ENCODE results near the gene NABP2. TPM values are rescaled to one million over a fixed set of nuclear protein-coding genes. Genes with fewer than 3 reads are reported as not detected.

Gene NABP2
- total and polyA plus RNA-seq, 10 of the 15 experiments (the other 5 are each of a cell fraction or from before 2014, with no cell fraction given) = 20.7 to 97.9 (median 60.9) TPM

DNA sequence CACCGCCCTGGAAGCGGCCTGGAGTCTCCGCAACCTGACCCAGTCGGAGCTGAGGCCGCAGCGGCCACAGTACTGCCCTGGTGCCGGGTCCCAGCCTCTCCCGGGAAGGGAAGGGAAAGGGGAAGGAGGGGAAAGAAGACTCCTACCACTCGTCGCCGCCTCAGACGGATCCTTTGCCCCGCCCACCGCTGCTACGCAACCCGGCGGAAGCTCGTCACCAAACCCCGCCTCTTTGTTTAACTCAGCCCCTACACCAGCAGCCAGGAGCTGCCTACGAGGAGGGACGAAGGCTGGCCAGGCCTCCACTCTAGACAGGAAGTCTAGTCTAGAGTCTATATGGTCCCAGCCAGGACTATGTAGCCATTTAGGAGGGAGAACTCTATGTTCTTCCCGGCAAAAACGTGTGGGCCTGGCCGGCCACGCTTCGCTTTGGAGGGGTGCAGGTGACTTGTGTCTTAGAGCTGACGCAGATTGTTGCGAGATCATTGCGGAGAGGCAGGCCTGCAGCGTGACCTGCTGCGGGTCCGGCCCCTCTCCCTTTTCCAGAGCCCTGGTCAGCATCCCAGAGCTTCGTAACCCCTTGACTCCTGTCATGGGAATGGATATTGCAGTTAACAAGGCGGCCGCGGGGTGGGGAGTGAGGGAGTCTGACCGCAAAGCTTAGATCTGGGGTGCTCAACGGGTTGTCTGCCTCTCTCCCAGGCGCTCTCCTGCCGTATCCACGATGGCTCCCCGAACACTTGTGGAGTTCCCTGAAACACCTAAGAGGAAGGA lies 2.2 kb upstream of the NABP2 start, which contains the start of gene RNF41 (continued):
- TF ChIP-seq SUPT20H (IDR thresholded peaks at IDR 0.05; ENCODE audit: borderline replicate concordance, control insufficient read depth, low read depth, low read length) (no peak), DPF2 (IDR thresholded peaks at IDR 0.05) (0 out of 2 replicates have a peak, but pooled peaks have one; percentile 7), RELB (IDR thresholded peaks at IDR 0.05; ENCODE audit: low read depth) (0 out of 2 replicates have a peak, but pooled peaks have one; percentile 10), EZH2 (IDR thresholded peaks at IDR 0.05; ENCODE audit: borderline replicate concordance, control insufficient read depth, low read depth, low read length) (no peak), RAD21 (IDR thresholded peaks at IDR 0.05; ENCODE audit: insufficient read depth, low read depth, low read length) (no peak)

GRCh38 chr12:56222531-56222895 lies 1.6 kb upstream of the NABP2 start:
- Histone ChIP-seq H4K20me1 (ENCODE audit: control insufficient read depth, insufficient read depth) (no peaks in the 10 kb centered on the region), H3K4me3 (peak overlapping the region; percentile 91), H3K4me1 (ENCODE audit: control insufficient read depth, insufficient read depth, low read length) (0 out of 2 replicates have a peak, but pooled peaks cover 3% of the 10 kb centered on the region), H3K36me3 (ENCODE audit: control insufficient read depth in 2 of 2, insufficient read depth in 2 of 2, low read length in 1 of 2) (peaks cover 0 to 2% of the 10 kb centered on the region in 2 experiments; a peak in 1 of 4 replicates), H3K9me3 (replicated peaks; ENCODE audit: control insufficient read depth, insufficient read depth, low read length) (no peaks in the 10 kb centered on the region; the same call in 2 of the 3 replicates), H3K9ac (ENCODE audit: control insufficient read depth, insufficient read depth, low read length) (peak overlapping the region; percentile 95), H3K79me2 (ENCODE audit: control insufficient read depth, insufficient read depth, low read length) (peaks cover 30% of the 10 kb centered on the region), H2AFZ (ENCODE audit: control insufficient read depth, low read depth, low read length) (peak overlapping the region; percentile 96), H3K4me2 (ENCODE audit: control insufficient read depth, insufficient read depth) (peak overlapping the region; percentile 96), H3K27ac (ENCODE audit: control insufficient read depth, insufficient read depth) (peak overlapping the region; percentile 96), H3K27me3 (replicated peaks in 1 of 2; ENCODE audit: control insufficient read depth in 2 of 2, insufficient read depth in 2 of 2, low read length in 1 of 2) (no peaks in the 10 kb centered on the region)
- ChIA-PET SMC1A (ENCODE audit: uncharacterized antibody, unreplicated experiment) (interaction anchor here (0.8 to 3.4 kb wide), 15 partner anchors 15 to 410 kb away, joined by 3 to 33 read pairs (median 5); partner anchors contain the start of genes ANKRD52, ESYT1, ORMDL2 and SMARCC2), RAD21 (ENCODE audit: unreplicated experiment) (interaction anchor here (0.6 to 3.5 kb wide), 21 partner anchors 11 to 484 kb away, joined by 3 to 41 read pairs (median 7); partner anchors contain the start of genes ANKRD52, CNPY2, COQ10A and ESYT1), CTCF (interaction anchor here (0.7 to 4.2 kb wide), 30 partner anchors 12 to 484 kb away, joined by 3 to 107 read pairs (median 6); partner anchors contain the start of genes ANKRD52, CNPY2, COQ10A and ESYT1), POLR2A (interaction anchor here (0.6 to 4.0 kb wide), 27 partner anchors 9 to 505 kb away, joined by 3 to 68 read pairs (median 5); partner anchors contain the start of genes ANKRD52, CNPY2, COQ10A and ESYT1)
- in situ Hi-C loops (cut with MboI) = no loop called here
- no TSS peak for BruUV-seq (replicated peaks)
- TF ChIP-seq NFYB (IDR thresholded peaks at IDR 0.05; ENCODE audit: insufficient read depth, low read depth, low read length) = no peak
- TF ChIP-seq, protein P1, sequence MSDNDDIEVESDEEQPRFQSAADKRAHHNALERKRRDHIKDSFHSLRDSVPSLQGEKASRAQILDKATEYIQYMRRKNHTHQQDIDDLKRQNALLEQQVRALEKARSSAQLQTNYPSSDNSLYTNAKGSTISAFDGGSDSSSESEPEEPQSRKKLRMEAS (IDR thresholded peaks at IDR 0.05; ENCODE audit: low read depth, low read length) = no peak
- no peak for TF ChIP-seq CHD1 (IDR thresholded peaks at IDR 0.05; ENCODE audit: low read depth, low read length)
- TF ChIP-seq CHD4 (IDR thresholded peaks at IDR 0.05) = no peak
- TF ChIP-seq SREBF2 (IDR thresholded peaks at IDR 0.05; ENCODE audit: low read length) = no peak
- DNase-seq (ENCODE audit: low read depth, low spot score) = no peak
- WGBS (ENCODE audit: insufficient coverage, insufficient replicate concordance, low lambda C conversion rate, missing lambda C conversion rate) = 9% methylated on average over 4 of the region's 4 CpGs
- ATAC-seq = no peak
- intact Hi-C loops (cut with micrococcal nuclease; ENCODE audit: unreplicated experiment) = no loop called here
- FAIRE-seq = no peak

Measured in GM12878 (cell line).